Neural cell (in vitro differentiated cells): ENCODE results near the gene CYCS. TPM values are rescaled to one million over a fixed set of nuclear protein-coding genes. Genes with fewer than 3 reads are reported as not detected.
A peak's percentile ranks its signal among the peaks of the same experiment; 100 is the strongest.

Source experiments
- H2AFZ ChIP-seq: fragments of 200-600, 300-800 bp; sonication (generic), shearing (Covaris generic); 2 replicates; pipeline ENCODE4 v1.6.0; 2014; ENCODE audit warnings: low read depth, mild to moderate bottlenecking, antibody characterized with exemption, low read length, moderate library complexity
- H3F3A ChIP-seq: fragments of 200-600 bp; shearing (Covaris generic); 2 replicates; pipeline ENCODE4 v1.6.1; 2016; ENCODE audit warnings: mild to moderate bottlenecking, moderate library complexity, mixed read lengths, antibody characterized with exemption, low read length; ENCODE audit not compliant: insufficient read depth, poor library complexity, severe bottlenecking
- H3K27ac ChIP-seq: fragments of 200-600, 300-800 bp; sonication (generic), shearing (Covaris generic); 2 replicates; pipeline ENCODE4 v1.5.1; 2014; ENCODE audit warnings: mild to moderate bottlenecking, low read length, moderate library complexity
- H3K27me3 ChIP-seq: fragments of 300-800, 200-600 bp; sonication (generic), shearing (Covaris generic); 2 replicates; pipeline ENCODE4 v1.6.0; 2014; ENCODE audit warnings: mild to moderate bottlenecking, low read depth, low read length, moderate library complexity; ENCODE audit not compliant: insufficient read depth
- H3K36me3 ChIP-seq: fragments of 300-800, 200-600 bp; sonication (generic), shearing (Covaris generic); 2 replicates; pipeline ENCODE4 v1.5.1; 2014; ENCODE audit warnings: mild to moderate bottlenecking, antibody characterized with exemption, low read length, moderate library complexity; ENCODE audit not compliant: insufficient read depth
- H3K4me2 ChIP-seq: fragments of 300-800, 200-600 bp; sonication (generic), shearing (Covaris generic); 2 replicates; pipeline ENCODE4 v1.6.0; 2014; ENCODE audit warnings: mild to moderate bottlenecking, low read length
- H3K4me3 ChIP-seq: fragments of 300-800, 200-600 bp; sonication (generic), shearing (Covaris generic); 2 replicates; pipeline ENCODE4 v1.5.1; 2014; ENCODE audit warnings: mild to moderate bottlenecking, low read length, moderate library complexity
- H3K79me2 ChIP-seq: fragments of 200-600 bp; shearing (Covaris generic); replicated peaks from 2 replicates; pipeline ENCODE4 v1.6.0; 2014; ENCODE audit warnings: mild to moderate bottlenecking, low read length, moderate library complexity; ENCODE audit not compliant: insufficient read depth
- H3K9ac ChIP-seq: fragments of 300-800, 200-600 bp; sonication (generic), shearing (Covaris generic); 2 replicates; pipeline ENCODE4 v1.6.1; 2016; ENCODE audit warnings: mild to moderate bottlenecking, low read length, mixed read lengths
- H3K9me2 ChIP-seq: fragments of 200-600 bp; shearing (Covaris generic); 2 replicates; pipeline ENCODE4 v1.6.1; 2016; ENCODE audit warnings: mild to moderate bottlenecking, low read length, mixed read lengths; ENCODE audit not compliant: insufficient read depth
- H3K9me3 ChIP-seq: fragments of 200-600, 300-800 bp; sonication (generic), shearing (Covaris generic); 2 replicates; pipeline ENCODE4 v1.6.1; 2016; ENCODE audit warnings: mild to moderate bottlenecking, mixed run types, low read length, moderate library complexity, mixed read lengths
- H4K20me1 ChIP-seq: fragments of 200-600 bp; shearing (Covaris generic); 2 replicates; pipeline ENCODE4 v1.6.1; 2016; ENCODE audit warnings: mild to moderate bottlenecking, mixed run types; ENCODE audit not compliant: insufficient read depth
- CTCF ChIP-seq: fragments of 450-650 bp; IDR thresholded peaks from 2 replicates; pipeline ENCODE4 v1.5.1; 2014; ENCODE audit warnings: antibody characterized with exemption, mild to moderate bottlenecking, moderate library complexity; ENCODE audit not compliant: poor library complexity, severe bottlenecking
- EP300 ChIP-seq: fragments of 450-650 bp; conservative IDR thresholded peaks from 2 replicates; pipeline ENCODE4 v1.6.1; 2014; ENCODE audit warnings: antibody characterized with exemption, mild to moderate bottlenecking, moderate library complexity; ENCODE audit not compliant: poor library complexity, severe bottlenecking
- EZH2 ChIP-seq: fragments of 200-600, 300-800 bp; shearing (Covaris generic), sonication (generic); IDR thresholded peaks from 2 replicates; pipeline ENCODE4 v1.6.1; 2014; ENCODE audit warnings: antibody characterized with exemption, low read length, borderline replicate concordance, mild to moderate bottlenecking; ENCODE audit not compliant: insufficient read depth, poor library complexity, severe bottlenecking
- MXI1 ChIP-seq: fragments of 450-650 bp; conservative IDR thresholded peaks from 2 replicates; pipeline ENCODE4 v1.6.1; 2014; ENCODE audit warnings: antibody characterized with exemption, mild to moderate bottlenecking; ENCODE audit not compliant: poor library complexity, severe bottlenecking
- POLR2AphosphoS5 ChIP-seq: IDR thresholded peaks from 2 replicates; pipeline ENCODE4 v1.6.1; 2012
- RAD21 ChIP-seq: fragments of 450-650 bp; conservative IDR thresholded peaks from 2 replicates; pipeline ENCODE4 v1.6.1; 2014; ENCODE audit warnings: antibody characterized with exemption, mild to moderate bottlenecking, moderate library complexity
- REST ChIP-seq: IDR thresholded peaks from 2 replicates; pipeline ENCODE4 v1.6.1; 2012; ENCODE audit warnings: borderline replicate concordance
- SMC3 ChIP-seq: fragments of 450-650 bp; conservative IDR thresholded peaks from 2 replicates; pipeline ENCODE4 v1.6.1; 2014; ENCODE audit warnings: antibody characterized with exemption, mild to moderate bottlenecking, moderate library complexity; ENCODE audit not compliant: poor library complexity
- TAF1 ChIP-seq: IDR thresholded peaks from 2 replicates; pipeline ENCODE4 v1.6.1; 2012; ENCODE audit warnings: low read depth
- polyA plus RNA-seq: library from polyadenylated mRNA; depleted of rRNA; stranded (reverse); fragments of >200 nt; gene quantifications from 2 replicates; pipeline ENCODE4 v1.2.3, GENCODE V29; 2014

Gene CYCS
- polyA plus RNA-seq, 1 donor from 2014 or later = 198 TPM

- Histone ChIP-seq H3K4me3 (no peak overlapping the region), H3K4me2 (no peak overlapping the region), H3K36me3 (no peaks in the 10 kb centered on the region), H3K79me2 (peaks cover 11% of the 10 kb centered on the region), H4K20me1 (no peaks in the 10 kb centered on the region), H3K9me3 (no peaks in the 10 kb centered on the region), H2AFZ (no peak overlapping the region), H3K27ac (no peak overlapping the region), H3K9me2 (no peaks in the 10 kb centered on the region), H3K9ac (no peak overlapping the region), H3K27me3 (no peaks in the 10 kb centered on the region), H3F3A (no peaks in the 10 kb centered on the region)
- TF ChIP-seq POLR2AphosphoS5 = no peak
- TF ChIP-seq EZH2 = no peak
- TF ChIP-seq EP300 = no peak
- TF ChIP-seq RAD21 = no peak
- no peak for TF ChIP-seq SMC3
- TF ChIP-seq TAF1 = no peak
- no peak for TF ChIP-seq MXI1
- TF ChIP-seq REST = no peak
- no peak for TF ChIP-seq CTCF
Observed at GRCh38 chr7:25126751-25127150, 1.7 kb upstream of the CYCS start.

DNA sequence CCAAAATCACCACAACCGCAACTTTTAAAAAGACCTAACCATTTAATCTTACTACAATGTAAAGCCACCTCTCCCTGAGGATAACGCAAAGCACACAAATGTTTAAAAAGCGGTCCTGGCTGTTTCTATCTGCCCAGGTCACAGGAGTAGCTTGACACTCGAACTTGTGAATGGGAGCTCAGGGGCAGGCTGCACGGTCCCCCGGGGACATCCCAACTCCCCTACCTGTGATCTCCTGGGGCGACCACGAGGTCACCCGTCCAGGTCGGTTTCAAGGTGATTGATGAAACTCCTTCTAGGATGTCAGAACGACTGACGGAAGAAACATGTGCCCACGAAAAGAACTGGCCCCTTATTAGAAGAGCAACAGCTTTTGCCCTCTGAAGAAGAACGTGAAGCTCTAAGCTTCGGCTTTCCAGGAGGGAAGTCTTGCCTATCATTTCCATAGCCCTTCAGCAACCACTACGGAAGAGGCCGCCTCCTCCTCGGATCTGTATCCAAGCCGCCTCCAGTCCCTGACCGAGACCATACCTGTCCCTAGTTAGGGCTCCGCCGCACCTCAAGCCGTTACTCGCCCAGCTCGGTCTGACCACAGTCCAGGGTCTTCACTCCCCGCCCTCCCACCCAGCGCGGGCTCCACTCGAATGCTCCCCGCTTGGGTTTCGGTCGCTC lies 459 bp downstream of the CYCS start:
- Histone ChIP-seq H3K4me3 (peak overlapping the region; percentile 95), H3K9ac (peak overlapping the region; percentile 79), H3K9me2 (no peaks in the 10 kb centered on the region), H3K36me3 (no peaks in the 10 kb centered on the region), H3K9me3 (no peaks in the 10 kb centered on the region), H4K20me1 (no peaks in the 10 kb centered on the region), H3F3A (no peaks in the 10 kb centered on the region), H3K27ac (peak overlapping the region; percentile 81), H3K79me2 (peaks cover 11% of the 10 kb centered on the region), H2AFZ (peak overlapping the region; percentile 40), H3K27me3 (no peaks in the 10 kb centered on the region), H3K4me2 (peak overlapping the region; percentile 96)
- no peak for TF ChIP-seq POLR2AphosphoS5
- no peak for TF ChIP-seq REST
- no peak for TF ChIP-seq TAF1
- no peak for TF ChIP-seq RAD21
- no peak for TF ChIP-seq SMC3
- TF ChIP-seq EP300 = no peak
- no peak for TF ChIP-seq EZH2
- no peak for TF ChIP-seq MXI1
- TF ChIP-seq CTCF = no peak
